ENCODE results near the gene KRT78.
"Not testable (repeated sequence)": the region's sequence is repeated elsewhere in the genome, so short reads cannot be mapped to it uniquely, and the experiment has no call there.

The KRT78 gene

DNA sequence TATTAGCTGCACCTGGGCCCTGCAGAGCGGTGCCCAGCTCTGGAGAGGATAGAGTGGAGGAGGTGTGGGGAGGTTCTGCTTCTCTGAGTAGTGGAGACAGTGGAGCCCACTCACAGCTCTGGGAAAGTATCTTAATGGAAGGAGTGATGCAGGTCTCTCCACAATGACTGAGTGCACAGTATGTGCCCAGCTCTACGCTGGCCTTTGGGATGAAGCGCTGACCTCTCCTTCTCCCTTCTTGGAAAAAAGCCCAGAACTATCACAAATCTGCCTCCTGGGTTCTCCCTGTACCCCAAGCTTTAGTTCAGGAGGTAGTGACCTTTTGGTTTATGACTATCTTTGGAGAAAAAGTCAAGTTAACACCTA lies 52.4 kb downstream of the KRT78 start:
- Histone ChIP-seq H3K9ac (no peak overlapping the region), H3K4me2 (no peak overlapping the region), H3K27me3 (no peaks in the 10 kb centered on the region), H3K9me3 (no peaks in the 10 kb centered on the region), H3K4me1 (no peaks in the 10 kb centered on the region), H3K27ac (no peak overlapping the region), H3K4me3 (no peak overlapping the region), H4K20me1 (no peaks in the 10 kb centered on the region), H3K36me3 (no peaks in the 10 kb centered on the region)
- TF ChIP-seq Cebpa-rat (IDR thresholded peaks at IDR 0.05), result no peak

DNA sequence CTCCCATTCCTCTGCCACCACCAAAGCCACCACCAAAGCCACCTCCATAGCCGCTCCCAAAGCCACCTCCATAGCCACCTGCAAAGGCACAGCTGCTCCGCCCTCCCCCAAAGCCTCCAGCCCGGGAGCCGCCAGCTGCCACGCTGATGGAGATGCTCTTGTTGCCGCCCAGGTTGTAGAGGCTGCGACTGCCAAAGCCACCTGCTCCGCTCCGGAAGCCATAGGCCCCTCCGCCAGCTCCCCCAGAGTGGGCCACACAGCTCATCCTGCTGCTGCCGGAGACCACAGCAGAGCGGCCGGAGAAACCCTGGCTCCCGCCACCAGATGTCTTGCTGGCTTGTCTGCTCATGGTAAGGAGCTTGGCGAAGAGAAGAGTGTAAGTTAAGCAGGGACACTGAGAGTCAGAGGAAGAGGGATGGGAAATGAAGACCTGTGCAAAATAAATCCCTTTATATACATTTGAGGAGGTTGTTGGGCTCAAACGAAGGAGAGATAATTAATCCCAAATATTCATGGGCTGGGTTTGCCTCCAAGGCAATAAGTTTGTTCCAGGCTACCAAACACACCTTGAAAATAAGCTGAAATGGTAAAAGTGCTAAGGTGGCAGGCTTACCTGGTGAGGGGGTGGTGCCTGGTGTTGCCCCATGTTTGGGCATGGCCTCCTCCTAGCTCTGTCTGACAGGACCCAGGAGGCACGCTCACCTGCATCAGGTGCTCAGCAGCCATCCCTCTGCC lies 52.9 kb downstream of the KRT78 start, which contains the start of gene KRT3:
Gene KRT3 (minus strand): TSS at position 424 of the 735 bp plus-strand sequence. CDS start 75 bp downstream, at position 349.
- Histone ChIP-seq H3K27ac (no peak within 1 kb of the TSS), H3K9me3 (no peaks in the 10 kb centered on the region), H3K4me1 (no peaks in the 10 kb centered on the region), H4K20me1 (no peaks in the 10 kb centered on the region), H3K4me3 (no peak within 1 kb of the TSS), H3K36me3 (no peaks in the 10 kb centered on the region), H3K4me2 (no peak within 1 kb of the TSS), H3K9ac (no peak within 1 kb of the TSS), H3K27me3 (no peaks in the 10 kb centered on the region)
- no peak for TF ChIP-seq Cebpa-rat (IDR thresholded peaks at IDR 0.05)

DNA sequence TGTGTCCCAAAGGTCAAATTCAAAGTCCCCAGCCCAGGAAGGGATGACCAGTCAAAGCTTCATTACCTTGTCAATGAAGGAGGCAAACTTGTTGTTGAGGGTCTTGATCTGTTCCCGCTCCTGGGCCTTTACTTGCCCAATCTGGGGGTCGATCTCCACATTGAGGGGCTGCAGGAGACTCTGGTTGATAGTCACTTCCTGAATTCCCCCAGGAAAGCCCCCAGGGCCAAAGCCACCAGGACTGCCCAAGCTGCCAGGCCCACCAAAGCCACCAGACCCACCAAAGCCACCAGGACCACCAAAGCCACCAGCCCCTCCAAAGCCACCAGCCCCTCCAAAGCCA lies 53.5 kb downstream of the KRT78 start:
- not testable (repeated sequence) for H3K36me3 ChIP-seq, H3K27me3 ChIP-seq, H4K20me1 ChIP-seq, H3K27ac ChIP-seq, H3K9me3 ChIP-seq, H3K9ac ChIP-seq, H3K4me1 ChIP-seq, H3K4me3 ChIP-seq, H3K4me2 ChIP-seq

GRCh38 chr12:52794479-52795331 lies 54.1 kb downstream of the KRT78 start:
- H3K9me3 ChIP-seq, result no peaks in the 10 kb centered on the region
- no peak for TF ChIP-seq Cebpa-rat (IDR thresholded peaks at IDR 0.05)
- H3K36me3 ChIP-seq, result no peaks in the 10 kb centered on the region
- no peak overlapping the region for H3K9ac ChIP-seq
- no peaks in the 10 kb centered on the region for H3K4me1 ChIP-seq
- no peak overlapping the region for H3K27ac ChIP-seq
- no peak overlapping the region for H3K4me2 ChIP-seq
- no peak overlapping the region for H3K4me3 ChIP-seq
- no peaks in the 10 kb centered on the region for H4K20me1 ChIP-seq
- H3K27me3 ChIP-seq, result no peaks in the 10 kb centered on the region

- no peaks in the 10 kb centered on the region for H3K4me1 ChIP-seq
Measured at GRCh38 chr12:52792185-52793029, 56.4 kb downstream of the KRT78 start.

GRCh38 chr12:52791271-52792184 lies 57.3 kb downstream of the KRT78 start:
- no peaks in the 10 kb centered on the region for H3K4me1 ChIP-seq
- no peak overlapping the region for H3K9ac ChIP-seq
- H3K27me3 ChIP-seq, result no peaks in the 10 kb centered on the region
- no peak overlapping the region for H3K4me3 ChIP-seq
- no peak overlapping the region for H3K4me2 ChIP-seq
- H3K9me3 ChIP-seq, result no peaks in the 10 kb centered on the region
- H3K27ac ChIP-seq, result no peak overlapping the region
- TF ChIP-seq Cebpa-rat (IDR thresholded peaks at IDR 0.05), result no peak
- H4K20me1 ChIP-seq, result no peaks in the 10 kb centered on the region
- no peaks in the 10 kb centered on the region for H3K36me3 ChIP-seq

More at GRCh38 chr12:52792185-52793029, 56.4 kb downstream of the KRT78 start:
- H3K27me3 ChIP-seq, result no peaks in the 10 kb centered on the region
- no peaks in the 10 kb centered on the region for H3K36me3 ChIP-seq
- H3K4me3 ChIP-seq, result no peak overlapping the region
- no peaks in the 10 kb centered on the region for H3K9me3 ChIP-seq
- H3K9ac ChIP-seq, result no peak overlapping the region
- H3K4me2 ChIP-seq, result no peak overlapping the region
- H3K27ac ChIP-seq, result no peak overlapping the region
- no peaks in the 10 kb centered on the region for H4K20me1 ChIP-seq
- TF ChIP-seq Cebpa-rat (IDR thresholded peaks at IDR 0.05), result no peak

DNA sequence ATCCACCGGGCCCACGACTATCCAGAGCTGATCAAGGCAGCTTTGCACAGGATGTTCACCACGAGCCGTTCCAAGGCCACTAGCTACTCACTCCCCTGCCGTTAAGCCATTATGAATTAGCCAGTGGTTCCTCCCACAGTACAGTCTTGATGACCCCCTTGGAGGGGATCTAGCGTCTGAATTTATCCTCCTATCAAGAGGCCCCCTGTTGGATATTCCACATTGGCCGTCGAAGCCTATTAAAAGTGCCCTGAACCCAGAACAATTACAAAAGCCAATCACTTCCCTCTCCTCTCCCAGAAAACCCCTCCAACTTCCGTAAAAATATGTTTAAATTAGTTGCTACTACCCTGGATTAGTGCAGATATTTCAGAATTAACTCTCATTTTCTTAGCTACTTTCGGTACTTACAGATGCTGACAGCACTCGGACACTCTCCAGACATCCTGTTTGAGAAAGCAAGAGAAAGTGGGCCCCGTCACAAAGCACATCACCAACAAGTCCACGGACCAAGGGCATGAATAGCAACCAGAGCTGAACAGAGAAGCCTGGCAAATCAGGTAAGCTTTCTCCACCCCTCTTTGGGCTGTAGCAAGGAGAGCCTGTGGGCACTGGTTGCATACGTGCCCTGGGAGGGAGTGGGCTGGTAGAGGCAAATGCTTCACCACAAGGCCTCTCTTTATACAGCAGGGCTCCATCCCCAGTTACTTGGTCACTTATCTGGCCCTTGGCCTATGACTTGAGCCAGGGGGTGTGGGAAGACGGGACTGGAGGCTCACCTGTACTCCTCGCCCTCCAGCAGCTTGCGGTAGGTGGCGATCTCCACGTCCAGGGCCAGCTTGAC lies 58.1 kb downstream of the KRT78 start:
- H3K27ac ChIP-seq, result no peak overlapping the region
- H3K36me3 ChIP-seq, result no peaks in the 10 kb centered on the region
- no peaks in the 10 kb centered on the region for H4K20me1 ChIP-seq
- H3K4me1 ChIP-seq, result no peaks in the 10 kb centered on the region
- H3K9me3 ChIP-seq, result no peaks in the 10 kb centered on the region
- H3K9ac ChIP-seq, result no peak overlapping the region
- no peaks in the 10 kb centered on the region for H3K27me3 ChIP-seq
- no peak overlapping the region for H3K4me2 ChIP-seq
- H3K4me3 ChIP-seq, result no peak overlapping the region
- TF ChIP-seq Cebpa-rat (IDR thresholded peaks at IDR 0.05), result no peak

DNA sequence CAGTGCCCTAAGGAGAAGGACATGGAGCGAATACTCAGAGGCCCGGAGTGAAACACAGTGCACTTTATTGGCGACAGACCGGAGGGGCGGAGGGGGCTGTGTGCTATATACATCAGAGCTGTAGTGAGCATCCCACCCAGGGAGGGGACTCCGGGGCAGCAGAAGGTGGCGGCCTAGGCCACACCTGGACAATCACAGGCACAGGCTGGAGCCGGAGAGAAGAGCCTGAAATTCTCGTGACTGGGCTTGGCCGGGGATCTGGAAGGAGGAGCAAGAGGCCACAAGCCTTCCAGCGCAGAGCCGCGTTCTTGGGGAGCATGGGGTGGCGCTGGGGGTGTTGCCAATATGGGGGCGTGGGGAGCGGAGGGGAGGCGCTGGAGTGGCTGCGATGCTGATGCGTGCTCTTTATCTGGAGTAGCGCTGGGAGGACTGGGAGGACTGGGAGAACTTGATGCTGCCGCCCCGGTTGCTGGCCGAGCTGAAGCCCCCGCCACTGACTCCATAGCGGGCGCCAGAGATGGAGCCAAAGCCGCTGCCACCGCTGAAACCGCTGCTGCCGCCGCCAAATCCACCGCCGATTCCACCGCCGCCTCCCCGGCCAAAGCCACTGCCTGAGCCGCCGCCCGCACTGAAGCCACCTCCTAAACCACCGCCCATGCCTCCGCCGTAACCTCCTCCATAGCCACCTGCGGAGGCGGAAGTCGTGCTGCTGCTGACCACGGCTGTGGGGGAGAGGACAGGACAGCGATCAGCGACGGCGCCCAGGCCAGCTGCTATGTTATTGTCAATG lies 59.0 kb downstream of the KRT78 start:
- H3K4me3 ChIP-seq, result no peak overlapping the region
- no peak overlapping the region for H3K27ac ChIP-seq
- TF ChIP-seq Cebpa-rat (IDR thresholded peaks at IDR 0.05), result no peak
- H4K20me1 ChIP-seq, result no peaks in the 10 kb centered on the region
- H3K27me3 ChIP-seq, result no peaks in the 10 kb centered on the region
- no peak overlapping the region for H3K9ac ChIP-seq
- no peak overlapping the region for H3K4me2 ChIP-seq
- H3K4me1 ChIP-seq, result no peaks in the 10 kb centered on the region
- H3K36me3 ChIP-seq, result no peaks in the 10 kb centered on the region
- H3K9me3 ChIP-seq, result no peaks in the 10 kb centered on the region

All from BLaER1 (cell line).